ENCODE measurements around the gene PCMT1. TPM values are rescaled to one million over a fixed set of nuclear protein-coding genes. Genes with fewer than 3 reads are reported as not detected.
"Not testable (repeated sequence)": the region's sequence is repeated elsewhere in the genome, so short reads cannot be mapped to it uniquely, and the experiment has no call there.

Gene PCMT1
- total RNA-seq, 1 donor from 2014 or later, result 133 TPM

GRCh38 chr6:149846321-149846720, 96.8 kb downstream of the PCMT1 start:
- Mint-ChIP-seq H3K27me3 (ENCODE audit: insufficient read depth, low read depth) (no peaks in the 10 kb centered on the region), H3K27ac (no peak overlapping the region), H3K36me3 (peaks cover 11% of the 10 kb centered on the region), H3K4me1 (peaks cover 6% of the 10 kb centered on the region), H3K4me3 (no peak overlapping the region), H3K9me3 (no peaks in the 10 kb centered on the region)
- no peak for DNase-seq (ENCODE audit: low spot score)
- H3K4me2 ChIP-seq, result no peak overlapping the region
- no peak overlapping the region for H3K9ac ChIP-seq
- no peaks in the 10 kb centered on the region for H3K4me1 ChIP-seq
- TF ChIP-seq CTCF (IDR thresholded peaks at IDR 0.05) (no peak), EZH2 (IDR thresholded peaks at IDR 0.05) (no peak), EZH2phosphoT487 (IDR thresholded peaks at IDR 0.05) (no peak)
- no peaks in the 10 kb centered on the region for H4K20me1 ChIP-seq (ENCODE audit: low read depth)
- H3F3A ChIP-seq (ENCODE audit: low read depth), result no peaks in the 10 kb centered on the region
- no peak overlapping the region for H2AFZ ChIP-seq (replicated peaks)
- H3K36me3 ChIP-seq, result no peaks in the 10 kb centered on the region
- H3K27me3 ChIP-seq, result no peaks in the 10 kb centered on the region
- H3K9me3 ChIP-seq (ENCODE audit: low read depth), result no peaks in the 10 kb centered on the region
- no peaks in the 10 kb centered on the region for H3K79me2 ChIP-seq (ENCODE audit: low read depth)
- H3K4me3 ChIP-seq, result no peak overlapping the region
- H3K27ac ChIP-seq, result no peak overlapping the region

DNA sequence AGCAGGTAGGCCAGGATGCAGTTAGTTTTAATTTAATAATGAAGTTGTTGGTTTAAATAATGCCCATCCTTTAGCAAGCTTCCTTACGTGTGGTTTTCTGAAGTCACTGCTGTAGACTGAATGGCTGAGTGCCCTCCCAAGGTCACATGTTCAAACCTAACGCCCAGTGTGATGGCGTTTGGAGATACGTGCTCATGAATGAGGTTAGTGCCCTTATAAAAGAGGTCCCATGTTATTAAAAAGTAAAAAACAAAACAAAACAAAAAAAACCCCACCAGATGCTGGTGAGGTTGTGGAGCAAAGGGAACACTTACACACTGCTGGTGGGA, 98.4 kb downstream of the PCMT1 start:
- H3K9me3 Mint-ChIP-seq, result no peaks in the 10 kb centered on the region
- H3K36me3 Mint-ChIP-seq, result peaks cover 13% of the 10 kb centered on the region
- no peak for TF ChIP-seq EZH2phosphoT487 (IDR thresholded peaks at IDR 0.05)
- no peak for TF ChIP-seq EZH2 (IDR thresholded peaks at IDR 0.05)
- TF ChIP-seq CTCF (IDR thresholded peaks at IDR 0.05), result no peak
- Histone ChIP-seq H3K4me3 (no peak overlapping the region), H3K27ac (no peak overlapping the region), H3K4me2 (no peak overlapping the region), H2AFZ (replicated peaks) (no peak overlapping the region), H3K27me3 (no peaks in the 10 kb centered on the region), H3K36me3 (no peaks in the 10 kb centered on the region), H3K9ac (no peak overlapping the region), H3K9me3 (ENCODE audit: low read depth) (no peaks in the 10 kb centered on the region), H4K20me1 (ENCODE audit: low read depth) (no peaks in the 10 kb centered on the region), H3K4me1 (no peaks in the 10 kb centered on the region), H3K79me2 (ENCODE audit: low read depth) (no peaks in the 10 kb centered on the region), H3F3A (ENCODE audit: low read depth) (no peaks in the 10 kb centered on the region)
- H3K4me3 Mint-ChIP-seq, result no peak overlapping the region
- H3K27ac Mint-ChIP-seq, result no peak overlapping the region
- H3K27me3 Mint-ChIP-seq (ENCODE audit: insufficient read depth, low read depth), result peaks cover 1% of the 10 kb centered on the region
- DNase-seq (ENCODE audit: low spot score), result no peak
- peaks cover 6% of the 10 kb centered on the region for H3K4me1 Mint-ChIP-seq

DNA sequence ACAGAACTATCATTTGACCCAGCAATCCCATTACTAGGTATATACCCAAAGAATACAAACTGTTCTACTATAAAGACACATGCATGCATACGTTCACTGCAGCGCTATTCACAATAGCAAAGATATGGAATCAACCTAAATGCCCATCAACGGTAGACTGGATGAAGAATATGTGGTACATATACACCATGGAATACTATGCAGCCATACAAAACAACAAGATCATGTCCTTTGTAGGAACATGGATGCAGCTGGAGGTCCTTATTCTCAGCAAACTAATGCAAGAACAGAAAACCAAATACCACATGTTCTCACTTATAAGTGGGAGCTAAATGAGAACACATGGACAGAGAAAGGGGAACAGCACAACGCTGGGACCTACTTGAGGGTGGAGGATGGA, 98.8 kb downstream of the PCMT1 start:
- H3K36me3 ChIP-seq; H3K9me3 ChIP-seq (ENCODE audit: low read depth); H3K9me3 Mint-ChIP-seq; H3K9ac ChIP-seq; DNase-seq (ENCODE audit: low spot score); H3K4me3 Mint-ChIP-seq; H3K4me3 ChIP-seq; H3K27ac Mint-ChIP-seq; H3F3A ChIP-seq (ENCODE audit: low read depth); H2AFZ ChIP-seq (replicated peaks); H3K27me3 ChIP-seq; H3K4me1 ChIP-seq; H3K4me2 ChIP-seq; H4K20me1 ChIP-seq (ENCODE audit: low read depth); H3K79me2 ChIP-seq (ENCODE audit: low read depth); H3K27me3 Mint-ChIP-seq (ENCODE audit: insufficient read depth, low read depth); H3K27ac ChIP-seq; H3K4me1 Mint-ChIP-seq: not testable (repeated sequence)
- peaks cover 13% of the 10 kb centered on the region for H3K36me3 Mint-ChIP-seq

DNA sequence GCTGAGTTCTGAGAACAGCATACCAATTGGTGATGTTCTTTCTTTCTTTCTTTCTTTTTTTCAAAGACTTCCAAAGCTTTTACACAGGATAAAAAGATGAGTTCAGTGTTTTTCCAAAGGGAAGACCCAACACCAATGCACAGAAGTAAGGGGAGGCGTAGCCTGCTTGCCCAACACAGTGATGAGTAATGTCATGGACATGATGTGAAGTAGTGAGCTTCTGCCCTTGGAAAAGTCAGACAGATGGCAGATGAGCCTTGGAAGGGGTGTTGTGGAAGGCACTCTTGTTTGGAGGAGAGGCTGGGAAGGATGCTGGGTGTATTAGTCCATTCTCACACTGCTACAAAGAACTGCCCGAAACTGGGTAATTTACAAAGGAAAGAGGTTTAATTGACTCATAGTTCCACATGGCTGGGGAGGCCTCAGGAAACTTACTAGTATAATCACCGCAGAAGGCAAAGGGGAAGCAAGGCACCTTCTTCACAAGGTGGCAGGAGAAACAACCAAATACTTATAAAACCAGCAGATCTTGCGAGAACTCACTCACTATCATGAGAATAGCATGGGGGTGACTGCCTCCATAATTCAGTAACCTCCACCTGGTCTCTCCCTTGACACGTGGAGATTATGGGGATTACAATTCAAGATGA, 102.0 kb downstream of the PCMT1 start:
- no peaks in the 10 kb centered on the region for H3F3A ChIP-seq (ENCODE audit: low read depth)
- H3K4me1 ChIP-seq, result no peaks in the 10 kb centered on the region
- Mint-ChIP-seq H3K9me3 (no peaks in the 10 kb centered on the region), H3K4me1 (peaks cover 13% of the 10 kb centered on the region), H3K27ac (no peak overlapping the region), H3K4me3 (no peak overlapping the region), H3K27me3 (ENCODE audit: insufficient read depth, low read depth) (peaks cover 2% of the 10 kb centered on the region), H3K36me3 (peaks cover 13% of the 10 kb centered on the region)
- no peaks in the 10 kb centered on the region for H3K79me2 ChIP-seq (ENCODE audit: low read depth)
- H3K4me3 ChIP-seq, result no peak overlapping the region
- H3K9me3 ChIP-seq (ENCODE audit: low read depth), result no peaks in the 10 kb centered on the region
- no peaks in the 10 kb centered on the region for H3K27me3 ChIP-seq
- TF ChIP-seq CTCF (IDR thresholded peaks at IDR 0.05) (no peak), EZH2 (IDR thresholded peaks at IDR 0.05) (no peak), EZH2phosphoT487 (IDR thresholded peaks at IDR 0.05) (no peak)
- DNase-seq (ENCODE audit: low spot score), result no peak
- no peaks in the 10 kb centered on the region for H4K20me1 ChIP-seq (ENCODE audit: low read depth)
- H3K36me3 ChIP-seq, result no peaks in the 10 kb centered on the region
- no peak overlapping the region for H3K9ac ChIP-seq
- no peak overlapping the region for H3K4me2 ChIP-seq
- H2AFZ ChIP-seq (replicated peaks), result no peak overlapping the region
- H3K27ac ChIP-seq, result no peak overlapping the region

Measured in neural progenitor cell (in vitro differentiated cells).